Memory B cell (primary cell): ENCODE data around the gene ZNF26.
"Not testable (repeated sequence)": the region's sequence is repeated elsewhere in the genome, so short reads cannot be mapped to it uniquely, and the experiment has no call there.

ENCODE experiments used
- ATAC-seq: fragments of 150-1000 bp; cut with Tn5 transposase; 2 replicates; pipeline ENCODE4 v1.10.0; 2021; ENCODE audit warnings: low read depth, mild to moderate bottlenecking, moderate library complexity
- DNase-seq, 2 donors: peaks; one replicate each; pipeline ENCODE4 v3.0.0; 2022; ENCODE audit warnings: low spot score in 2 of 2
- H3K27ac Mint-ChIP-seq: one replicate; pipeline ENCODE4 v1.8.0; 2022; ENCODE audit warnings: mild to moderate bottlenecking, moderate library complexity, mixed read lengths
- H3K27me3 Mint-ChIP-seq: one replicate; pipeline ENCODE4 v1.8.0; 2022; ENCODE audit warnings: mixed read lengths
- H3K36me3 Mint-ChIP-seq: one replicate; pipeline ENCODE4 v1.8.0; 2022; ENCODE audit warnings: mild to moderate bottlenecking, mixed read lengths
- H3K4me1 Mint-ChIP-seq: one replicate; pipeline ENCODE4 v1.8.0; 2022; ENCODE audit warnings: mixed read lengths
- H3K4me3 Mint-ChIP-seq: one replicate; pipeline ENCODE4 v1.8.0; 2022; ENCODE audit warnings: mild to moderate bottlenecking, moderate library complexity, mixed read lengths
- H3K9me3 Mint-ChIP-seq: one replicate; pipeline ENCODE4 v1.8.0; 2022; ENCODE audit warnings: mixed read lengths

ZNF26 gene

GRCh38 chr12:132976870-132977269 is 9.3 kb upstream of the ZNF26 start:
- H3K9me3 Mint-ChIP-seq = peaks cover 27% of the 10 kb centered on the region
- not testable (repeated sequence) for H3K4me1 Mint-ChIP-seq

GRCh38 chr12:132986885-132987225 is 688 bp downstream of the ZNF26 start:
- H3K4me1 Mint-ChIP-seq = peaks cover 22% of the 10 kb centered on the region
- peaks cover 27% of the 10 kb centered on the region for H3K36me3 Mint-ChIP-seq
- peak overlapping the region; percentile 96 for H3K27ac Mint-ChIP-seq
- DNase-seq (no peak), ATAC-seq (peak; percentile 5)
- H3K9me3 Mint-ChIP-seq = peaks cover 7% of the 10 kb centered on the region
- no peaks in the 10 kb centered on the region for H3K27me3 Mint-ChIP-seq
- peak overlapping the region; percentile 90 for H3K4me3 Mint-ChIP-seq

More at GRCh38 chr12:132976870-132977269, 9.3 kb upstream of the ZNF26 start:
- not testable (repeated sequence) for H3K4me3 Mint-ChIP-seq, DNase-seq, H3K27ac Mint-ChIP-seq, ATAC-seq, H3K27me3 Mint-ChIP-seq
- H3K36me3 Mint-ChIP-seq = peaks cover 14% of the 10 kb centered on the region

- no peak overlapping the region for H3K4me3 Mint-ChIP-seq
- H3K36me3 Mint-ChIP-seq = peaks cover 56% of the 10 kb centered on the region
- peaks cover 17% of the 10 kb centered on the region for H3K9me3 Mint-ChIP-seq
- ATAC-seq (no peak), DNase-seq (no peak)
- H3K4me1 Mint-ChIP-seq = peaks cover 9% of the 10 kb centered on the region
- no peaks in the 10 kb centered on the region for H3K27me3 Mint-ChIP-seq
- H3K27ac Mint-ChIP-seq = no peak overlapping the region
Observed at GRCh38 chr12:132998741-132999140, 12.6 kb downstream of the ZNF26 start.

- Mint-ChIP-seq H3K4me1 (no peaks in the 10 kb centered on the region), H3K9me3 (peaks cover 18% of the 10 kb centered on the region), H3K27ac (no peak overlapping the region), H3K36me3 (peaks cover 69% of the 10 kb centered on the region), H3K27me3 (no peaks in the 10 kb centered on the region), H3K4me3 (no peak overlapping the region)
- ATAC-seq = no peak
- DNase-seq = no peak
Observed at GRCh38 chr12:133010657-133011297, 24.6 kb downstream of the ZNF26 start.

GRCh38 chr12:133023566-133023965 is 37.4 kb downstream of the ZNF26 start:
- no peak for DNase-seq
- Mint-ChIP-seq H3K9me3 (peaks cover 24% of the 10 kb centered on the region), H3K27me3 (no peaks in the 10 kb centered on the region), H3K27ac (no peak overlapping the region), H3K36me3 (peaks cover 17% of the 10 kb centered on the region), H3K4me1 (no peaks in the 10 kb centered on the region), H3K4me3 (no peak overlapping the region)
- ATAC-seq = no peak

GRCh38 chr12:133026996-133027395 is 40.8 kb downstream of the ZNF26 start:
- no peaks in the 10 kb centered on the region for H3K4me1 Mint-ChIP-seq
- DNase-seq (no peak), ATAC-seq (no peak)
- H3K9me3 Mint-ChIP-seq = peaks cover 16% of the 10 kb centered on the region
- H3K4me3 Mint-ChIP-seq = no peak overlapping the region
- no peak overlapping the region for H3K27ac Mint-ChIP-seq
- H3K27me3 Mint-ChIP-seq = no peaks in the 10 kb centered on the region
- peaks cover 4% of the 10 kb centered on the region for H3K36me3 Mint-ChIP-seq

GRCh38 chr12:133037207-133038005 is 51.2 kb downstream of the ZNF26 start, which contains the start of gene ZNF84:
Gene ZNF84 (plus strand): TSS chr12:133037509. CDS start chr12:133041468, 3,959 bp downstream.
- peak; percentile 91 for ATAC-seq
- peaks cover 4% of the 10 kb centered on the region for H3K27me3 Mint-ChIP-seq
- peak within 1 kb of the TSS; percentile 95 for H3K27ac Mint-ChIP-seq
- peak within 1 kb of the TSS; percentile 94 for H3K4me3 Mint-ChIP-seq
- peaks cover 6% of the 10 kb centered on the region for H3K4me1 Mint-ChIP-seq
- H3K9me3 Mint-ChIP-seq = peaks cover 19% of the 10 kb centered on the region
- peaks cover 32% of the 10 kb centered on the region for H3K36me3 Mint-ChIP-seq
- peak; percentile 91 to 96 for DNase-seq

GRCh38 chr12:133038118-133038709 is 52.0 kb downstream of the ZNF26 start:
- Mint-ChIP-seq H3K9me3 (peaks cover 19% of the 10 kb centered on the region), H3K4me1 (peaks cover 6% of the 10 kb centered on the region), H3K27ac (peak overlapping the region; percentile 95), H3K36me3 (peaks cover 38% of the 10 kb centered on the region), H3K4me3 (peak overlapping the region; percentile 94), H3K27me3 (peaks cover 4% of the 10 kb centered on the region)
- ATAC-seq (no peak), DNase-seq (no peak)

- DNase-seq = no peak
- Mint-ChIP-seq H3K9me3 (peaks cover 23% of the 10 kb centered on the region), H3K27ac (no peak overlapping the region), H3K4me3 (no peak overlapping the region), H3K4me1 (no peaks in the 10 kb centered on the region), H3K36me3 (peaks cover 79% of the 10 kb centered on the region), H3K27me3 (no peaks in the 10 kb centered on the region)
- ATAC-seq = no peak
Observed at GRCh38 chr12:133046698-133047097, 60.5 kb downstream of the ZNF26 start.

GRCh38 chr12:133057446-133057845 is 71.3 kb downstream of the ZNF26 start:
- ATAC-seq = no peak
- no peak overlapping the region for H3K27ac Mint-ChIP-seq
- H3K27me3 Mint-ChIP-seq = no peaks in the 10 kb centered on the region
- H3K4me1 Mint-ChIP-seq = no peaks in the 10 kb centered on the region
- peaks cover 21% of the 10 kb centered on the region for H3K9me3 Mint-ChIP-seq
- DNase-seq = no peak
- no peak overlapping the region for H3K4me3 Mint-ChIP-seq
- H3K36me3 Mint-ChIP-seq = peaks cover 41% of the 10 kb centered on the region

GRCh38 chr12:133058203-133059113 is 72.3 kb downstream of the ZNF26 start:
- DNase-seq (no peak), ATAC-seq (no peak)
- no peak overlapping the region for H3K4me3 Mint-ChIP-seq
- H3K9me3 Mint-ChIP-seq = peaks cover 21% of the 10 kb centered on the region
- no peaks in the 10 kb centered on the region for H3K4me1 Mint-ChIP-seq
- H3K27me3 Mint-ChIP-seq = no peaks in the 10 kb centered on the region
- H3K36me3 Mint-ChIP-seq = peaks cover 42% of the 10 kb centered on the region
- peak overlapping the region; percentile 20 for H3K27ac Mint-ChIP-seq

- Mint-ChIP-seq H3K36me3 (peaks cover 36% of the 10 kb centered on the region), H3K4me1 (no peaks in the 10 kb centered on the region)
Observed at GRCh38 chr12:133061954-133062353, 75.8 kb downstream of the ZNF26 start.

GRCh38 chr12:133063556-133063955 is 77.4 kb downstream of the ZNF26 start:
- no peak for DNase-seq
- Mint-ChIP-seq H3K27me3 (no peaks in the 10 kb centered on the region), H3K4me3 (no peak overlapping the region), H3K9me3 (peaks cover 9% of the 10 kb centered on the region), H3K27ac (no peak overlapping the region), H3K36me3 (peaks cover 20% of the 10 kb centered on the region), H3K4me1 (no peaks in the 10 kb centered on the region)
- ATAC-seq = no peak

More at GRCh38 chr12:133061954-133062353, 75.8 kb downstream of the ZNF26 start:
- Mint-ChIP-seq H3K9me3 (peaks cover 13% of the 10 kb centered on the region), H3K4me3 (no peak overlapping the region), H3K27me3 (no peaks in the 10 kb centered on the region), H3K27ac (no peak overlapping the region)
- ATAC-seq (no peak), DNase-seq (no peak)
